RWPE2 (cell line): ENCODE results near the gene MAP2K3.

ENCODE experiments used
- ATAC-seq: fragments of 200-7000 bp; cut with Tn5 transposase; 3 replicates; pipeline ENCODE4 v1.9.1; 2021; ENCODE audit warnings: low read depth
- DNase-seq: peaks from one replicate; pipeline ENCODE4 v3.0.0-alpha.2; 2020; ENCODE audit warnings: low spot score
- H3K27ac ChIP-seq: fragments of 450-650 bp; 2 replicates; pipeline ENCODE4 v1.5.1; 2017; ENCODE audit warnings: mild to moderate bottlenecking; ENCODE audit not compliant: poor library complexity, severe bottlenecking
- H3K27me3 ChIP-seq: fragments of 250-450 bp; sonication (Bioruptor Pico); 2 replicates; pipeline ENCODE4 v1.5.1; 2021; ENCODE audit warnings: mild to moderate bottlenecking, moderate library complexity; ENCODE audit not compliant: insufficient read depth, poor library complexity, severe bottlenecking
- H3K36me3 ChIP-seq: fragments of 250-450 bp; sonication (Bioruptor Pico); 2 replicates; pipeline ENCODE4 v1.5.1; 2020; ENCODE audit warnings: low read depth, mild to moderate bottlenecking, moderate library complexity
- H3K4me1 ChIP-seq: fragments of 250-450 bp; sonication (Bioruptor Pico); 2 replicates; pipeline ENCODE4 v1.5.1; 2021; ENCODE audit warnings: mild to moderate bottlenecking, moderate library complexity; ENCODE audit not compliant: insufficient read depth, poor library complexity, severe bottlenecking
- H3K4me3 ChIP-seq: fragments of 250-450 bp; sonication (Bioruptor Pico); 2 replicates; pipeline ENCODE4 v1.5.1; 2021; ENCODE audit warnings: mild to moderate bottlenecking, moderate library complexity; ENCODE audit not compliant: severe bottlenecking
- H3K9me3 ChIP-seq: fragments of 250-450 bp; sonication (Bioruptor Pico); 2 replicates; pipeline ENCODE4 v1.5.1; 2021; ENCODE audit warnings: mild to moderate bottlenecking, moderate library complexity; ENCODE audit not compliant: severe bottlenecking
- TF ChIP-seq, protein P1 (sequence below): fragments of 450-650 bp; IDR thresholded peaks from one replicate; pipeline ENCODE4 v1.5.1; 2017; ENCODE audit warnings: mild to moderate bottlenecking, moderate library complexity; ENCODE audit not compliant: poor library complexity, severe bottlenecking

MAP2K3 gene

DNA sequence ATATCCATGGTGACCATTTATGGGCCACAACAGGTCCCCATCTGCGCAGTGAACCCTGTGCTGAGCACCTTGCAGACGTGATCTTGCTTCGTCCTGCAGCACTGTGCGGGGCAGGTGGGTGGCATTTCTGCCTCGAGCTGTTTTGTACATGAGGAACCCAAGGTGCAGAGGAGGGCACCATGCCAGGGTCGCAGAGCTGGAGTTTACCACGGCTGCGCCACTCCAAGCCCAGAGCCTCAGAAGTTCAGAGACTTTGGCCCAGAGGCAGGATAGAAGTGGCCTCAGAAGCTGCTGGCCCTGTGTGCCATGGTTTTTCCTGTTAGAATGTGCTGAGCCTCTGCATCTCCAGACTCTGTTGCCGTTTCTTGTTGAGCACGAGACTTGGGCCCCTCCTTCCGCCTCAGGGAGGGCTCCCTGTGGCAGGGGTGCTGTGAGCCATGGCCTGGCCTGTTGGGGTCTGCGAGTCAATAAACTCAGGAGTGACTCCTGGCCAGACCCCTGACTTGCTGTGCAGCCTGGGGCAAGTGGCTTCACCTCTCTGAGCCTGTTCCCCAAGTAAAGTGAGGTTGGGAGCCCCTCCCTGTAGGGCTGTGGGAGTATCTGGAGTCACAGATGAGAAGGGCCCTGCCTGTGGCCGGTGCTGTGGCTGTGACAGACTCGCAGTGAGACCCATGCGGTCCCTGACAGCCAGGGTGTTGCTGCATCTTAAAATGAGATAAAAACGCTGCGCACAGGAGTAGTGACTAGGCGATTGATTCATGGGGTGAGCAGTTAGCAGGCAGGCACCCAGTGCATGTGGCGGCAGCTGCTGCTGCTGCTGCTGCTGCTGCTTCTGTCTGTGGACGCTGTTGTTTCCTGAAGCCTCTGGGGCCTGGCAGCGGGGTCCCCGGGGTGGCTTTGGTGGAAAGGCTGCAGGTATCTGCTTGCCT lies 11.8 kb downstream of the MAP2K3 start:
- H3K36me3 ChIP-seq, result peaks cover 39% of the 10 kb centered on the region
- H3K4me3 ChIP-seq, result no peak overlapping the region
- ATAC-seq (peak; percentile 11; the same call in 1 of the 3 replicates), DNase-seq (no peak)
- H3K27ac ChIP-seq, result no peak overlapping the region
- no peaks in the 10 kb centered on the region for H3K4me1 ChIP-seq
- H3K27me3 ChIP-seq, result no peaks in the 10 kb centered on the region
- TF ChIP-seq, protein P1, sequence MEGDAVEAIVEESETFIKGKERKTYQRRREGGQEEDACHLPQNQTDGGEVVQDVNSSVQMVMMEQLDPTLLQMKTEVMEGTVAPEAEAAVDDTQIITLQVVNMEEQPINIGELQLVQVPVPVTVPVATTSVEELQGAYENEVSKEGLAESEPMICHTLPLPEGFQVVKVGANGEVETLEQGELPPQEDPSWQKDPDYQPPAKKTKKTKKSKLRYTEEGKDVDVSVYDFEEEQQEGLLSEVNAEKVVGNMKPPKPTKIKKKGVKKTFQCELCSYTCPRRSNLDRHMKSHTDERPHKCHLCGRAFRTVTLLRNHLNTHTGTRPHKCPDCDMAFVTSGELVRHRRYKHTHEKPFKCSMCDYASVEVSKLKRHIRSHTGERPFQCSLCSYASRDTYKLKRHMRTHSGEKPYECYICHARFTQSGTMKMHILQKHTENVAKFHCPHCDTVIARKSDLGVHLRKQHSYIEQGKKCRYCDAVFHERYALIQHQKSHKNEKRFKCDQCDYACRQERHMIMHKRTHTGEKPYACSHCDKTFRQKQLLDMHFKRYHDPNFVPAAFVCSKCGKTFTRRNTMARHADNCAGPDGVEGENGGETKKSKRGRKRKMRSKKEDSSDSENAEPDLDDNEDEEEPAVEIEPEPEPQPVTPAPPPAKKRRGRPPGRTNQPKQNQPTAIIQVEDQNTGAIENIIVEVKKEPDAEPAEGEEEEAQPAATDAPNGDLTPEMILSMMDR, result no peak
- no peaks in the 10 kb centered on the region for H3K9me3 ChIP-seq

- H3K27ac ChIP-seq, result no peak overlapping the region
- H3K9me3 ChIP-seq, result no peaks in the 10 kb centered on the region
- H3K27me3 ChIP-seq, result no peaks in the 10 kb centered on the region
- TF ChIP-seq, protein P1, result no peak
- ATAC-seq (no peak; the same call in 2 of the 3 replicates), DNase-seq (no peak)
- peaks cover 37% of the 10 kb centered on the region for H3K36me3 ChIP-seq
- H3K4me3 ChIP-seq, result no peak overlapping the region
- no peaks in the 10 kb centered on the region for H3K4me1 ChIP-seq
Measured at GRCh38 chr17:21297026-21297520, 12.6 kb downstream of the MAP2K3 start.

DNA sequence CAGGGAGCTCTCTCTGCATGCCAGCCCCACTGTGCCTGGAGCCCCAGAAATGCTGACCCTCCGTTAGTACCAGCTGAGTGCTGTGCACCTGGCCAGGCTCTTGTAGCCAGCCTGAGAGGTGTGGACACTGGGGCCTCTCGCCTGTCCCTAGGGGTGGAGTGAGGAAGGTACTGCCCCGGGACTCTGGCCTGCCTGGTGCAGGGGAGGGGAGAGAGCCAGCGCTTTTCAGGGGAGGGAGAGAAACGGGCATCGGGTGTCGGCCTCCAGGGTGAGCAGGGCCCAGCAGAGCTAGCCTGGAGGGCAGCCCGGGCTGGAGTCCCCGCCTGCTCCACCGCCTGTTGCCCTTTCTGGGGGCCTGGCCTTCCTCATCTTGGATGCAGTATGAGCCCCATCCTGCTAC lies 13.1 kb downstream of the MAP2K3 start:
- Histone ChIP-seq H3K9me3 (no peaks in the 10 kb centered on the region), H3K27ac (no peak overlapping the region), H3K27me3 (no peaks in the 10 kb centered on the region), H3K4me1 (no peaks in the 10 kb centered on the region), H3K36me3 (peaks cover 41% of the 10 kb centered on the region), H3K4me3 (no peak overlapping the region)
- DNase-seq (no peak), ATAC-seq (no peak)
- TF ChIP-seq, protein P1, result no peak

- Histone ChIP-seq H3K27ac (no peak overlapping the region), H3K4me3 (no peak overlapping the region), H3K4me1 (no peaks in the 10 kb centered on the region), H3K36me3 (peaks cover 42% of the 10 kb centered on the region), H3K27me3 (no peaks in the 10 kb centered on the region), H3K9me3 (no peaks in the 10 kb centered on the region)
- TF ChIP-seq, protein P1, result no peak
- no peak for ATAC-seq
- DNase-seq, result no peak
Measured at GRCh38 chr17:21298056-21298982, 13.8 kb downstream of the MAP2K3 start.
